ENCODE measurements around the gene PARVA. TPM values are rescaled to one million over a fixed set of nuclear protein-coding genes. Genes with fewer than 3 reads are reported as not detected.

Gene PARVA
- total and polyA plus RNA-seq, 2 donors (not counting 1 experiment from before 2014, with no cell fraction given) = 27.7 to 195 TPM

DNA sequence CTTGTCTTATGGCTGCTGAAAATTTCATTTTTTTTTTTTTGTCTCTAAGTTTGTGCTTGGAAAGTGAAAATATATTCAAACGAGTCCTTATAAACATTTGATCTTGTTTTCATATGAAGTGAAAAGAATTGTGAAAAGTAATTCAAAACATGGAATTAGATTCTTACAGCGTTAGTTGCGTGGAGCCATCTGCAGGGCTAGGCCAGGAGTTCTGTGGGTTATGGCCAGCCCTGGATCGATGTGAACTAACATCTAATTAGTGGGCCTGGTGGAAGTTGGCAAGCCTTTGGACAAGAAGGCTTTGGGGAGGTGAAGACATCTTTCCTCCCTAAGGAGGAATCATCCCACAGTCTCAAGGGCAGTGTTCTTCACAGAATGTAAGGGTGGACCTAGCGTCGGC lies 37.2 kb downstream of the PARVA start:
- Histone ChIP-seq H3K4me2 (ENCODE audit: extremely low read depth, insufficient read depth, low read length) (peak overlapping the region; percentile 75), H3K36me3 (ENCODE audit: control insufficient read depth, insufficient read depth, low read length) (no peaks in the 10 kb centered on the region), H3K4me3 (replicated peaks in 1 of 4; ENCODE audit: control extremely low read depth in 1 of 4, insufficient read depth in 1 of 4, low read depth in 3 of 4, low read length in 4 of 4) (peak overlapping the region in 1 of 4 experiments; percentile 32), H3K27me3 (ENCODE audit: control insufficient read depth, insufficient read depth, low read length) (no peaks in the 10 kb centered on the region), H3K9ac (ENCODE audit: insufficient read depth, low read length) (no peak overlapping the region), H3K4me1 (ENCODE audit: control insufficient read depth, extremely low read depth, insufficient read depth, low read length) (peaks cover 36% of the 10 kb centered on the region), H3K79me2 (ENCODE audit: control insufficient read depth, insufficient read depth, low read length) (peaks cover 61% of the 10 kb centered on the region), H3K9me3 (ENCODE audit: control insufficient read depth, insufficient read depth, low read depth, low read length) (no peaks in the 10 kb centered on the region), H2AFZ (ENCODE audit: low read length) (no peak overlapping the region), H3K27ac (ENCODE audit: insufficient read depth, low read length) (no peak overlapping the region), H4K20me1 (ENCODE audit: control insufficient read depth, extremely low read depth, insufficient read depth, low read length) (no peaks in the 10 kb centered on the region)
- TF ChIP-seq, protein P1, sequence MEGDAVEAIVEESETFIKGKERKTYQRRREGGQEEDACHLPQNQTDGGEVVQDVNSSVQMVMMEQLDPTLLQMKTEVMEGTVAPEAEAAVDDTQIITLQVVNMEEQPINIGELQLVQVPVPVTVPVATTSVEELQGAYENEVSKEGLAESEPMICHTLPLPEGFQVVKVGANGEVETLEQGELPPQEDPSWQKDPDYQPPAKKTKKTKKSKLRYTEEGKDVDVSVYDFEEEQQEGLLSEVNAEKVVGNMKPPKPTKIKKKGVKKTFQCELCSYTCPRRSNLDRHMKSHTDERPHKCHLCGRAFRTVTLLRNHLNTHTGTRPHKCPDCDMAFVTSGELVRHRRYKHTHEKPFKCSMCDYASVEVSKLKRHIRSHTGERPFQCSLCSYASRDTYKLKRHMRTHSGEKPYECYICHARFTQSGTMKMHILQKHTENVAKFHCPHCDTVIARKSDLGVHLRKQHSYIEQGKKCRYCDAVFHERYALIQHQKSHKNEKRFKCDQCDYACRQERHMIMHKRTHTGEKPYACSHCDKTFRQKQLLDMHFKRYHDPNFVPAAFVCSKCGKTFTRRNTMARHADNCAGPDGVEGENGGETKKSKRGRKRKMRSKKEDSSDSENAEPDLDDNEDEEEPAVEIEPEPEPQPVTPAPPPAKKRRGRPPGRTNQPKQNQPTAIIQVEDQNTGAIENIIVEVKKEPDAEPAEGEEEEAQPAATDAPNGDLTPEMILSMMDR (conservative IDR thresholded peaks at IDR 0.05 in 1 of 2, IDR thresholded peaks at IDR 0.05 in 1 of 2; ENCODE audit: low read depth in 1 of 2, low read length in 2 of 2) = no peak
- TF ChIP-seq EZH2 (IDR thresholded peaks at IDR 0.05; ENCODE audit: low read length, missing control alignments) = no peak
- DNase-seq (ENCODE audit: low read depth in 2 of 2) = no peak

DNA sequence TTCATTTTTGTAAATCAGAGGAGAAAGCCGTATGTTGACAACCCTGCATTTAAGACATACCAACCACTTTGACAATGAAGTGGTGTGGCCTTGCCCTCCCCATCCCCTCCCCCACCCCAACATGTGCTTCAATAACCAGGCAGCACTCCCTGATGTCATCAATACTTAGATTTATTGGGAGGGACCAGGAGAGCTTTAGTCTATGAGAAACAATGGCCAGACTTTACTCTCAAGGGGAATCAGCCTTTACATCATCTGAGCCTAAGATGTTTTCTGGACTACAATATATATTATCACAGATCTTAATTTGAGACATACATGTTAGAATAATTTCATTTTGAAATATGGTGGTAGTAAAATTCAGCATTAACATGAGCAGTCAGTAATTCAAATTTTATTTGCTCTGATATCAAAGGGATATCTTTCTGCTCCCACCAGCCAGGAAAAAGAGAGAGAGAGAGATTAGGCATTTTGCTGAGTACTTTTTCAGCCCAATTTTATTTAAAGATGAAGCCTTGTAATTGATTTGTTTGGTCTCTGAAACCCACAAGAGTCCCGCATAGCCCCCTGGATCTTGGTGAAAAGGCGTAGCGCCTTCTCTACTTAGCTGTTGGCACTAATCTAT lies 38.1 kb downstream of the PARVA start:
- no peak for DNase-seq (ENCODE audit: low read depth in 2 of 2)
- Histone ChIP-seq H3K27ac (ENCODE audit: insufficient read depth, low read length) (no peak overlapping the region), H3K9me3 (ENCODE audit: control insufficient read depth, insufficient read depth, low read depth, low read length) (no peaks in the 10 kb centered on the region)

DNA sequence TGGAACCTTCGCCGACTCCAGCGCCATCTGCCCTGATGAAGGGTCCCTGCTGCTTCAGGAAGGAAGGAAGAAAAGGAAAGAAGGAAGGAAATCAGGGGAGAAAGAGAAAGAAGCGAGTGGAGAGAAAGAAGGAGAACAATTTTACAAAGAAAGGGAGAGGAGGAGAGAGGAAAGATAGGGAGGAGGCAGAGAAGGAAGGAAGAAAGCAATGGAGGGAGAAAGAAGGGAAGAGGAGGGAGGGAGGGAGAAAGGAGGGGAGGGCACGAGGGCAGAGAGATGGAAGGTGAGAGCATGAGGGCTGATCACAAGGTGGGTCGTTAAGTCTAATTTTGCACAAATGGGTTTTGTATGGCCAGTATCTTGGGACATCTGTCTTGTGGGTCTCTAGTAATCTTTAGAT lies 39.2 kb downstream of the PARVA start:
- Histone ChIP-seq H3K36me3 (ENCODE audit: control insufficient read depth, insufficient read depth, low read length) (no peaks in the 10 kb centered on the region), H3K4me2 (ENCODE audit: extremely low read depth, insufficient read depth, low read length) (no peak overlapping the region), H3K9ac (ENCODE audit: insufficient read depth, low read length) (no peak overlapping the region), H3K4me3 (replicated peaks in 1 of 4; ENCODE audit: control extremely low read depth in 1 of 4, insufficient read depth in 1 of 4, low read depth in 3 of 4, low read length in 4 of 4) (no peak overlapping the region), H3K27ac (ENCODE audit: insufficient read depth, low read length) (no peak overlapping the region), H3K27me3 (ENCODE audit: control insufficient read depth, insufficient read depth, low read length) (no peaks in the 10 kb centered on the region), H4K20me1 (ENCODE audit: control insufficient read depth, extremely low read depth, insufficient read depth, low read length) (no peaks in the 10 kb centered on the region), H3K79me2 (ENCODE audit: control insufficient read depth, insufficient read depth, low read length) (peaks cover 62% of the 10 kb centered on the region), H3K4me1 (ENCODE audit: control insufficient read depth, extremely low read depth, insufficient read depth, low read length) (peaks cover 18% of the 10 kb centered on the region), H2AFZ (ENCODE audit: low read length) (no peak overlapping the region), H3K9me3 (ENCODE audit: control insufficient read depth, insufficient read depth, low read depth, low read length) (no peaks in the 10 kb centered on the region)
- no peak for TF ChIP-seq EZH2 (IDR thresholded peaks at IDR 0.05; ENCODE audit: low read length, missing control alignments)
- TF ChIP-seq, protein P1 (conservative IDR thresholded peaks at IDR 0.05 in 1 of 2, IDR thresholded peaks at IDR 0.05 in 1 of 2; ENCODE audit: low read depth in 1 of 2, low read length in 2 of 2) = no peak
- no peak for DNase-seq (ENCODE audit: low read depth in 2 of 2)

More for the DNA sequence above, 38.1 kb downstream of the PARVA start:
- Histone ChIP-seq H4K20me1 (ENCODE audit: control insufficient read depth, extremely low read depth, insufficient read depth, low read length) (no peaks in the 10 kb centered on the region), H3K27me3 (ENCODE audit: control insufficient read depth, insufficient read depth, low read length) (no peaks in the 10 kb centered on the region), H3K4me3 (replicated peaks in 1 of 4; ENCODE audit: control extremely low read depth in 1 of 4, insufficient read depth in 1 of 4, low read depth in 3 of 4, low read length in 4 of 4) (no peak overlapping the region), H3K79me2 (ENCODE audit: control insufficient read depth, insufficient read depth, low read length) (peaks cover 59% of the 10 kb centered on the region), H3K4me2 (ENCODE audit: extremely low read depth, insufficient read depth, low read length) (no peak overlapping the region), H3K36me3 (ENCODE audit: control insufficient read depth, insufficient read depth, low read length) (no peaks in the 10 kb centered on the region), H3K4me1 (ENCODE audit: control insufficient read depth, extremely low read depth, insufficient read depth, low read length) (peaks cover 27% of the 10 kb centered on the region), H2AFZ (ENCODE audit: low read length) (no peak overlapping the region), H3K9ac (ENCODE audit: insufficient read depth, low read length) (no peak overlapping the region)
- no peak for TF ChIP-seq EZH2 (IDR thresholded peaks at IDR 0.05; ENCODE audit: low read length, missing control alignments)
- TF ChIP-seq, protein P1 (conservative IDR thresholded peaks at IDR 0.05 in 1 of 2, IDR thresholded peaks at IDR 0.05 in 1 of 2; ENCODE audit: low read depth in 1 of 2, low read length in 2 of 2) = no peak
